Activated CD4-positive, alpha-beta T cell treated with anti-CD3 and anti-CD28 coated beads for 24 hours (primary cell): ENCODE results near the gene CYB5R4.
"Not testable (repeated sequence)": the region's sequence is repeated elsewhere in the genome, so short reads cannot be mapped to it uniquely, and the experiment has no call there.

Source experiments
- DNase-seq, 2 donors: peaks; one replicate each; pipeline ENCODE4 v3.0.0-alpha.2; 2020; ENCODE audit warnings: low read depth in 2 of 2

The CYB5R4 gene

DNA sequence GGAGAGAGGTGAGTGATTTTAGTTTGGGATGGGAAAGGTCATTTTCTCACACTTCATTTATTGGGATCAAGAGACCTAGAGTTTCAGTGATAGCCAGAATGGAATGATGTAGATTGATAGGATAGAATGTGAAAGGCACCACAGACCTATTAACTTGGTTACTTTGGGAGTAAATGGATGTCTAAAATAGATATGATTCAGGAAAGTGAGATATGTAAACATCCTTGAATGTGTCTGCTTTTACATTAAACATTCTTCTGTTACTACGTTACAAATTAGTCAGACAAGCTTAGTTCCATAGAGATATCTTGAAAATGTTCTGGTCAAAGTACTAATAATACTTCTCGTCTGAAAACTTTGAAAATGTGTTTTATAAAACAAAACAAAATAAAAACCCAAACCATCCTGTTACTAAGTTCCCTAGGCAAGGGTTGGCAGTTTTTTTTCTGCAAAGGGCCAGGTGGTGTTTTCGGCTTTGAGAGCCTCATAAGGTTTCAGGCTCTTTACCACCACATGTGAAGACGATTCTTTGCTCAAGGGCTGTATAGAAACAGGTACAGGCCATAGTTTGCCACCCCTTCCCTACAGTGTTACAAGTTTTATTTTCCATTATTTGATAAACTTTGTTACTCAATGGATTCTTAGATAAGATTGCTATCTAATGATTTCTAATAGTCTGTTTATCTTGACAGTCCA, 3.4 kb downstream of the CYB5R4 start:
- no peak for DNase-seq

DNA sequence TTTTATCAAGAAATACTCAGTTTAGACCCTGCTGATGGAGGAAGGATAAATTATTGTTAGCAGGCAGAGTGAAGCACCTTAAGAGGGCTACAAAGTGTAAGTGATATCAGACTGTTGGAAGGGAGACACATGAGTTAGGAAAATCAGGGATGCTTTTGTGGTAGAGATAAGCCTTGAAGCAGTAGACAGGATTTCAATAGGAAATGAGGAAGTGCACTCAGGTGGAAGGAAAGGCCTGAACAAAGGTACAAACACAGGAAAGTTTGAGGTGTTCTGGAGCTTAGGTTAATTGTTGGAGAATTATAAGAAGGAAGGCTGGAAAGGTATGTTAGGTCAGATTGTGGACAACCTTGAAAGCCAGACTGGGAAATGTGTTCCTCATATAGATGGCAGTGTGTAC, 7.6 kb downstream of the CYB5R4 start:
- DNase-seq: no peak

DNA sequence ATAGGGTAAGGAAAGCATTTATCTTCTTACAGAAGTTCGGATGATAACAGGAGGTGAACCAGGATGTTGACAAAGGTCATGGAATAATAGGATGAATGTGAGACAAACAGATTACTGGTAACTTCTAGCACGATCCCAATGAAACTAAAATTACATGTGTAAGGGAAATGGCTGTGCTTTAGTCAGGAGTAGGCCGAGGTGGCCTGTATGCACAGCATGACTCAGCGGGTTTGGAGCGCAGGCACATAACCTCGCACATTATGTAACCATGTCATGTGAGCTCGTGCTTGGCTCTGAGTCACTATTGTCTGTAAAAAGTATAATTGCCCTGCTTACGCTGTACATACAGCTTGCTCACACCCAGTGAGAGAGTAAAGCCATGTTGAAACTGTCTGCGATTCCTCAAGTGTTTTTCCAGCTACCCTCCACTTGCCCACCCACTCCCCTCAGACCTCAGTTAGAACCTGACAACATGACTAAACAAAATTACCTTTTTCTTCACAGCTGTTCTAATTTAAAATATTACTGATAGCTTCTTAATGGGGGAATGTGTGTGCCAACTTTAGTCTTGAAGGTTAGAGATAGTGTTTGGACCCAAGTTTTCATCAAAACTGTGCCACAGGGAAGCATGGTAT, 8.2 kb downstream of the CYB5R4 start:
- no peak for DNase-seq

DNA sequence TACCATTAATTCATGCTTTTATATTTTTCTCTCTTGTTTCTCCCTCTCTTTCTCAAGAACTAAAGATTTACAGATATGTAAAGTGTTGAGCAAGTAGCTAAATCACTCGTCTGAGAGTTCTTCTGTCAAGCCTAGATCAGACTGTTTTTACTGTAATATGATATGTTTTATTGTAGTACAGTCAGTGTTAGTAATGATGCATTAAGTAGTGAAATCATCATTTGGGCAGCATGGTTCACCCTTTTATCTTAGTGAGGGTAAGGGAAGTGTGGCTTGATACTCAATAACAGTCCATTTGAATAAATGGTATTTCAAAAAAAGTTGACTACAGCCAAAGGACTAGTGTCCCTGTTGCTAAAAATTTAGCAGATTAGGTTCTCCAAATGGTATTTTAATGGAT, 9.2 kb downstream of the CYB5R4 start:
- no peak for DNase-seq

DNA sequence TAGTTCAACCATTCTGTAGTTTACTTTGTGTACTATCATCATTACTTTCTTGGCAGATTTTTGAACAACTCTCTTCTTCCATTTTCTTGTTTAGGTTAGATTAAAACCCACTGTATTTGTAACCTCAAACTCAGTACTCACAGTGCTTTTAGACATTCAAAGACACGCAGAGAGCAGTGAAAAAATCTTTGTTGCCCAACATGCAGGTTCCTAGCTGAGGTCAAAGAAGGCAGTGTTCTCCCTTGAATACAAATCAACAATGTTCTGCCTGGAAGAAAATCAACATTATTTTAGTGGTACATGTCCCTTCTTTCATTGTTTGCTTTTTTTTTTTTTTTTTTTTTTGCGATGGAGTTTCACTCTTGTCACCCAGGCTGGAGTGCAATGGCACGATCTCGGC, 11.2 kb downstream of the CYB5R4 start:
- no peak for DNase-seq

DNA sequence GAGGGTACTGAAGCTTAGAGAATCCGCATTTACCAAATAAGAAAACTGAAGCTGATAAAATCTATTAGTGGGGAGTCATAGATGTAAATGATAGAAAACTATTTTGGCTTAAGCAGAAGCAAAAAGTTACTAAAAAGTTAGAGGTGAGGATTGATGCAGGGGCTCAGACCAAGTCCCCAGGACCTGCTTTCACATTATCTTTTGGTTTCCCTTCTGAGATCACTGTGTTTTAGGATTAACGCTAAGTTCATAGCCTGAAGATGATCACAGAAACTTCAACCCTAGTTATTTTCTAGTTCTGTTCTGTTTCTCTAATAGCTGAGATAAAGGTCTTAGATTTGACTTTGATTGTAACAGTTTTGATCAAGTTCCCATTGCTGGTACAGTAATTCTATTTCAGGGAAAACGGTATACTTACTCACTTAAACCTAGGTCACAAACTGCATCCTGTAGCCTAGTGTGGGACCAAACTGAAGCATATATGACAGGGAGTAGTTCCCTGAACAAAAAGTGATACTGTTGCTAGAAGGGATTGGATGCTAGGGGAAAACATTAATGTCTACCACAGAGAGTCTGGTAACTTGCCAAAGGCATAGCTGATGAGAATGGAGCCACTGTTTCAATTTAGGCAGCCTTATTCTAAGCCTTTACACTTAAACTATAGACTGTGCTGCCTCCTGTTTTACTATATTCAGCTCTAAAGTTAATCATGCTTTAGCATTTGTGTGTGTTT, 13.1 kb downstream of the CYB5R4 start:
- no peak for DNase-seq

DNA sequence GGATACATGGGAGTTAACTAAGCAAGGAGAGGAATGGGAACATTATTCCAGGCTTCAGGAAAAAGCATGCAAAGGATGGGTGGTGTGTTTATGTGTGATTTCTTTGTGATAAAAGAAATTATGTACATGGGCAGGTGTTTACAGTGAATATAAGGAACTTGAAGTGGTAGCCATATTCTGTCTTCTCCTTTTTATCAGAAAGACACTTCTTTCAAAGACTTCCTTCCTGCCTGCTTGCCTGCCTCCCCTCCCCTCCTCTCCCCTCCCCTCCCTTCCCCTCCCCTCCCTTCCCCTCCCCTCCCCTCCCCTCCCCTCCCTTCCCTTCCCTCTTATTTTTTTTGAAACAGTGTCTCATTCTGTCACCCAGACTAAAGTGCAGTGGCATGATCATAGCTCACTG, 14.4 kb downstream of the CYB5R4 start:
- DNase-seq: no peak

DNA sequence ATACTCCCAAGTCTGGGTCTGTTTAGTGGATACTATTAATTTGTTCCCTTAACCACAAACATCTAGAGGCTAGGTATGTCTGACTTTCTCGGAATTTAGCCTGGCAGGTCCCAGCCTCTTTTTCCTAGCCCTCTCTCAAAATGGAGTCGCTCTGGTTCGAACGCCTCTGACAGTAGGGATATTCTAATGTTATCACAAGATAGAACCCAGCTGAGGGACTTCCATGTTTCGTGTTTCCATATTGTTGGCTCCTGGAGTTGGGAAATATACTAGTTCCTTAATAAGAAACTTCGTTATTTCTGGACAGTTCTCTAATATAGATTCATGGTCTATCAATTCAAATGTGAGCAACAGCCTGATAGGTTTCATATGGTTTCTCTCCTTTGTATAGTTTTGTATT, 16.4 kb downstream of the CYB5R4 start:
- no peak for DNase-seq

DNA sequence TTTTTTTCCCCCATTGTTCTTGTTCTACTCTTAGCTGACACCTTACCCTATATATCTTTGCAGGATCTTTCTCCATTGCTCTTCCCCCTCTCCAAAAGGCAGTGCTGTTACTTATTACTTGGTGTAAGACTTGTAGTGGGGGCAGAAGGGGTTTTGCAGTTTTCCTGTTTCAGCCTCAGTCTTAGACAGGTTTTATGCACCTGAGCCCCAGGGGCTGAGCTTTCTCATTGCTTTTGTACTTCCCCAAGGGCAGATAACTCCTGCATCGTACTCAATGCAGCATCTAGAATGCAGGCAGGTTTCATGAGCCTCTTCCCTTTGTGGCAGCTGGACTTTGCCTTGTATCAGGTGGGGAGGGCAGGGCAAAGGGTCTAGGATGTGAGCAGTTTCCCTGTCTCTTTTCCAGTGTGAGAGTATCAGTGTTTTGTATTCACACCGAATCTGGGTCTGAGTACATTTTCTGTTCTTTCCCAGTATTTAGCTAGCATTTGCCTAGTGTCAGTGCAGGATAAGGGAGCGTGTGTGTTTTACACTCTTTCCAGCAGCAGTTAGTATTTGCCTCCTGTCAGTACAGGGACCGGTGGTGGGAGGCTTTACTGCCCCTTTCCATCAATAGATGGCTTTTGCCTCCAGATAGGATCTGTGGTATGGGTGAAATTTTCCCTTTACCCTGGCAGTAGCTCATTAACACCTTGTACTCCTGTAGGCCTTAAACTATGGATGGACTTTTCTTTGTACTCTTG, 19.6 kb downstream of the CYB5R4 start:
- no peak for DNase-seq

DNA sequence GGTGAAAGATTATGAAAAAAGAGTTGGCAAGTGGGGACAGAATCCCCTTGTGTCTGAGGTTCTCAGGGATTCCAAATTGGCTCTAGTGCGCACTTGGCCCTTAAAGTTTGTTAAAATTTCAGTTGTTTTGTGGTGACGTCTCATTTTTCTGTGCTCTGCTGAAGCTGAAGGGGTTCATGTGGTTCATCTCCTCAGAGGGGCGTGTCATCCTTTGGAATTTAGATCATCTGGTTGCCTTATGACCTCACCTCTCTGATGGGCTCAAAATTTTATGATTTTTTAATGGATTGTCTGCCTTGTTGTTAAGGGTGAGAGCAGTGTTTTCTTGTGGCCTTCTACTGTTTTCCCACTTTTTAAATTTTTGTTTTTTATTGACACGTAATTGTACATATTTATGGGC, 20.3 kb downstream of the CYB5R4 start:
- DNase-seq: no peak

DNA sequence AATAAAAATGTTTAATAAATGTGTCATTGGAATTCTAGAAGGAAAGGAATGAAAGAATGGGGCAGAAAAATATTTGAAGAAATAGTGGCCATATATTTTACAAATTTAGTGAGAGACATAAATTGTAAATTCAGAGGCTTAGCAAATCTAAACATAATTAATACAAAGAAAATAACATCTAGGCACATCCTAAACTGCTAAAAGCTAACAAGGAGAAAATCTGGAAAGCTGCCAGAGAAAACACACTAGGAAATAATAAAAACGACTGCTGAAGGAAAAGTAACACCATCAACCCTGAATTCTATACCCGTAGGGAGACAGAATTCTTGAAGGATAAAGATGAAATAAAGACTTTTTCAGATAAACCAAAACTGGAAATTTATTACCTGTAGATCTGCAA, 23.8 kb downstream of the CYB5R4 start:
- no peak for DNase-seq

DNA sequence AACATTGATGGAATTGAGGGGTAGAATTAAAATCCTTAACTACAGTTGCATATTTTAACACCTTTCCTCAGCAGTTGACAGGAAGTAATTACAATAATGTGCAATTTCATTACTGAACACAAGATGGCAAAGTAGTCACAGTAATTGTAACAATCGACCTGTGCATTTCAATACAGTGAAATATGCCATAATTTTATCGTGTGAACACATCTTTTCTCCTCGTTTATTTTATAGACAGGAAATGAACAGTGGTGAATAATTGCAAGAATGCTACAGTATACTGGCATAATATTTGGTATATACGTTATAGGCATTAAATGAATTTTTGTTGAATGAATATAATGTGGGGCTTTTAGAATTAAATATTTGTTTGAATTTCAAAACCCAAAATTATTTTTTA, 25.0 kb downstream of the CYB5R4 start:
- no peak for DNase-seq

DNA sequence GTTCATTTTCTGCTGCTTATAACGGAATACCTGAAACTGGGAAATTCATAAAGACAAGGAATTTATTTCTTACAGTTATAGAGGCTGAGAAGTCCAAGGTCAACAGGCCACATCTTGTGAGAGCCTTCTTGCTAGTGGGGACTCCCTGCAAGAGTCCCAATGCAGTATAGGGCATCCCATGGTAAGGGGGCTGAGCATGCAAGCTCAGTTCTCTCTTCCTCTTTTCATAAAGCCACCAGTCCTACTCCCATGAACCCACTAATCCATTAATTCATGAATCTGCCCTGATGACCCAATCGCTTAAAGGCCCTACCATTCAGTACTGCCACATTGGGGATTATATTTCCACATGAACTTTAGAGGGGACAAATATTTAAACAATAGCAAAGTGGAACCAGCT, 26.5 kb downstream of the CYB5R4 start:
- no peak for DNase-seq

DNA sequence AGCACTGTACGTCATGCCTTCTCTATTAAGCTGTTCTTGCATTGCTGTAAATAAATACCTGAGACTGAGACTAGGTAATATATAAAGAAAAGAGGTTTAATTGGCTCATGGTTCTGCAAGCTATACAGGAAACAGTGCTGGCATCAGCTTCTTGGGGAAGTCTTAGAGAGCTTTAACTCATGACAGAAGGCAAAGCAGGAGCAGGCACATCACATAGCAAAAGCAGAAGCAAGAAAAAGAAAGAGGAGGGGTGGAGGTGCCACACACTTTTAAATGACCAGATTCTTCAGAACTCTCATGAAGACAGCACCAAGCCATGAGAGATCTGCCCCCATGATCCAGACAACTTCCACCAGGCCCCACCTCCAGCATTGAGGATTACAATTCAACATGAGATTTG, 30.1 kb downstream of the CYB5R4 start:
- DNase-seq: no peak

DNA sequence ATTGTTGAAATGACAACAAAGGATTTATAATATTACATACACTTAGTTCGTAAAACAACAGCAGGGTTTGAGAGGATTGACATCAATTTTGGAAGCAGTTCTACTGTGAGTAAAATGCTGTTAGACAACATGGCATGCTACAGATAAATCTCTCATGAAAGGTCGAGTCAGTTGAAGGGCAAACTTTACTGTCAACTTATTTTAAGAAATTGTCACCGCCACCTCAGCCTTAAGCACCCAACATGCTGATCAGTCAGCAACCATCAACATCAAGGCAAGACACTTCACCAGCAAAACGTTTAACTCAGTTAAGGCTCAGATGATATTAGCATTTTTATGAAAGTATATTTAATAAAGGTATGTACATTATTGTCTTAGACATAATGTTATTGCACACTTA, 31.0 kb downstream of the CYB5R4 start:
- DNase-seq: no peak

DNA sequence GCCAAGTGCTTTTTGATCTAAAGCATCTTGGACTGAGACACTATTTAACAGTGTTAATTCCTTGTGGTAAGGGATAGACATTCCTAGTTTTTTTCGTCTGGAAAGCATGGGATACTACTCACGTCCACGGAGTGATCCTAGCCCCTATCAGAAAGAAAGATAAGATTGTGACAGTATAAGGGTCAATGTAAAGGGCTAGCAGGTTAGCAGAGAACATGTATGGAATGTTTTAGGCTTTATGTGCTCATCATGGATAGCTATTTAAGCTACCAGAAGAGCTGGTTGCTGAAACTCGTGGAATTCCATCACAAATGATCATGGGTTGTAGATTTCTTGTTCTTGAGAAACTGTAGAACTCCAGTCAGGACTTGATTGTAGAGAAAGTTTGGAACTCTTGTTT, 32.1 kb downstream of the CYB5R4 start:
- no peak for DNase-seq

DNA sequence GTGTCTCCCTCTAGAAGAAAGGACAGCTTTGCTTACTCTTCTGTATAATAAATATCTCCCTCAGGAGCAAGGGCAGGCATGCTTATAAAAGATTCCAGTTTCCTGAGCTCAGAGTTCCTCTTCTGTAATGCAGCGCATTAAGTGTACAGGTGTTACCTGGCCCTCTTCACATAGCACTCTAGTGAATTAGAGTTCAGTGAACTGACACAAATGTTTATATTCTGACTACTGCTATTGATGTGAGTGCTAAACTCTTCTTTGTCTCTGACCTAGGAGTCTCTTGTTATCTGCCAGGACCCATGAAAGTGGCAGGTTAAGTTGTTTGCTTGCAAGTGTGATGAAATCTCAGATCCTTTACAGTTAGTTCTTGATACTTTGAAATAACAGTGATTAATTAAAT, 33.5 kb downstream of the CYB5R4 start:
- DNase-seq: no peak

DNA sequence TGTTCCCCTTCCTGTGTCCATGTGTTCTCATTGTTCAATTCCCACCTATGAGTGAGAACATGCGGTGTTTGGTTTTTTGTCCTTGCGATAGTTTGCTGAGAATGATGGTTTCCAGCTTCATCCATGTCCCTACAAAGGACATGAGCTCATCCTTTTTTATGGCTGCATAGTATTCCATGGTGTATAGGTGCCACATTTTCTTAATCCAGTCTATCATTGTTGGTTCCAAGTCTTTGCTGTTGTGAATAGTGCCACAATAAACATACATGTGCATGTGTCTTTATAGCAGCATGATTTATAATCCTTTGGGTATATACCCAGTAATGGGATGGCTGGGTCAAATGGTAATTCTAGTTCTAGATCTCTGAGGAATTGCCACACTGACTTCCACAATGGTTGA, 37.6 kb downstream of the CYB5R4 start:
- DNase-seq: not testable (repeated sequence)

DNA sequence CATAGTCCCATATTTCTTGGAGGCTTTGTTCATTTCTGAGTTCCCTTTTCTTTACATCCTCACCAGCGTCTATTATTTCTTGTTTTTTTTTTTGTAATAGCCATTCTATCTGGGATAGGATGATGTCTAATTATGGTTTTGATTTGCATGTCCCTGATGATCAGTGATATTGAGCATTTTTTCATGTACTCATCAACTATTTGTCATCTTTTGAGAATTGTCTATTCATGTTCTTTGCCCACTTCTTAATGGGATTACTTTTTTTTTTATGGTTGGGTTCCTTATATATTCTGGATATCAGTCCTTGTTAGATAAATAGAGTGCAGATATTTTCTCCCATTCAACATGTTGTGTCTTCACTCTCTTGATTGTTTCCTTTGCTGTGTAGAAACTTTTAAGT, 42.1 kb downstream of the CYB5R4 start:
- DNase-seq: no peak

DNA sequence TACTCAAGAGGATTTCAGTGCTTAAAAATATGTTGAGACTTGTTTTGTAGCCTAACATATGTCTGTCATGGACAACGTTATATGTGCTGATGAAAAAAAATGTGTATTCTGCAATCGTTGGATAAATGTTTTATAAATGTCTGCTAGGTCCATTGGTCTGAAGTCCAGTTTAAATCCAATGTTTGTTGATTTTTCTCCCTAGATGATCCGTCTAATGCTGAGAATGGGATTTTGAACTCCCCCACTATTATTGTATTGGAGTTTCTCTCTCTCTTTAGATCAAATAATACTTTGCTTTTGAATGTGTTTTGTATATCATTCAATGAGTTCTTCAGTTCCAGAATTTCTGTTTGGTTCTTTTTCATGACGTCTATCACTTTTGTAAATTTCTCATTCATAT, 44.9 kb downstream of the CYB5R4 start:
- no peak for DNase-seq

DNA sequence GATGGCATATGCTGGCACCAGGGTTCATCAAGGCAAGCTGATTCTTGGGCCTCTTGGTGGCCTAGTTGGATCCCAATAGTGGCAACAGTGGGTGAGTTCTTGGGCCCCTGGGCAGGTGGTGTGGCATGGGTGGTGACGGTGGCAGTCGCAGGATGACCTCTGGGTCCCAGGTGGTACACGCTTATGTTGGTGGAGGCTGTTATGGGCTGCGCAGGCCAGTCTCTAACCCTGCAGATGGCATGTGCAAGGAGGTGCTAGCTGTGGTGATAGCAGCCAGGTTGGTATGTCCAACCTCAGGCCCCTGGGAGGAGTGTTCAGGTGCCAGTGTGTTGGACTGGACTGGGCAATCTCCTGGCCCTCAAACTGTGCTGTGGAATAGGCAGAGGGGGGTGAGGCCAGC, 46.2 kb downstream of the CYB5R4 start:
- DNase-seq: no peak

DNA sequence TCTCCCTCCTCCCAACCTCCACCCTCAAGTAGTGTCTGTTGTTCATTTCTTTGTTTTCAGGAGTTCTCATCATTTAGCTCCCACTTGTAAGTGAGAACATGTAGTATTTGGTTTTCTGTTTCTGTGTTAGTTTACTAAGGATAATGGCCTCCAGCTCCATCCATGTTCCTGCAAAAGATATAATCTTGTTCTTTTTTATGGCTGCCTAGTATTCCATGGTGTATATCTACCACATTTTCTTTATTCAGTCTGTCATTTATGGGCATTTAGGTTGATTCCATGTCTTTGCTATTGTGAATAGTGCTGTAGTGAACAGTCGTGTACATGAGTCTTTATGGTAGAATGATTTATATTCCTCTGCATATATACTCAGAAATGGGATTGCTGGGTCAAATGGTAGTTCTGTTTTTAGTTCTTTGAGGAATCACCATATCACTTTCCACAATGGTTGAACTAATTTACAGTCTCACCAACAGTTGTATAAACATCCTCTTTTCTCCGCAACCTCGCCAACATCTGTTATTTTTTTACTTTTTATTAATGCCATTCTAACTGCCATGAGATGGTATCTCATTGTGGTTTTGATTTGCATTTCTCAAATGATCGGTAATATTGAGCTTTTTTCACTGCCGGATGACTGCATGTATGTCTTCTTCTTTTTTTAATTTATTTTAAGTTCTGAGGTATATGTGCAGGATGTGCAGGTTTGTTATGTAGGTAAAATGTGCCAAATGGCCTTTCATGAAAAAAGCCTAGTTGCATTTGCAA, 48.3 kb downstream of the CYB5R4 start:
- not testable (repeated sequence) for DNase-seq
